Measurements from ENCODE around the gene MRPS15. TPM values are rescaled to one million over a fixed set of nuclear protein-coding genes. Genes with fewer than 3 reads are reported as not detected.
"Not testable (repeated sequence)": the region's sequence is repeated elsewhere in the genome, so short reads cannot be mapped to it uniquely, and the experiment has no call there.

Gene MRPS15
- total and polyA plus RNA-seq, 4 donors: 30.7 to 248 (median 94.2) TPM

- no peaks in the 10 kb centered on the region for H3K36me3 ChIP-seq (ENCODE audit: control insufficient read depth in 4 of 4, insufficient read depth in 4 of 4, low read length in 4 of 4)
- no peak for ATAC-seq (ENCODE audit: insufficient read depth, low FRiP score)
- H3K27ac ChIP-seq (ENCODE audit: low read depth in 1 of 2, low read length in 1 of 2): peak overlapping the region in 1 of 2 donors; percentile 72
- H3K4me1 ChIP-seq (ENCODE audit: control insufficient read depth in 5 of 5, insufficient read depth in 5 of 5, low read length in 5 of 5): peaks cover 0 to 4% (median 2%) of the 10 kb centered on the region in 5 donors
- DNase-seq: no peak
- H3K9me3 ChIP-seq (ENCODE audit: control insufficient read depth in 4 of 4, insufficient read depth in 3 of 4, low read length in 3 of 4): no peaks in the 10 kb centered on the region
- 87 to 88% methylated on average over 3 of the region's 3 CpGs for WGBS, 2 donors
- no peak overlapping the region for H3K9ac ChIP-seq (ENCODE audit: insufficient read depth in 1 of 2, low read length in 2 of 2)
- TF ChIP-seq, protein P1, sequence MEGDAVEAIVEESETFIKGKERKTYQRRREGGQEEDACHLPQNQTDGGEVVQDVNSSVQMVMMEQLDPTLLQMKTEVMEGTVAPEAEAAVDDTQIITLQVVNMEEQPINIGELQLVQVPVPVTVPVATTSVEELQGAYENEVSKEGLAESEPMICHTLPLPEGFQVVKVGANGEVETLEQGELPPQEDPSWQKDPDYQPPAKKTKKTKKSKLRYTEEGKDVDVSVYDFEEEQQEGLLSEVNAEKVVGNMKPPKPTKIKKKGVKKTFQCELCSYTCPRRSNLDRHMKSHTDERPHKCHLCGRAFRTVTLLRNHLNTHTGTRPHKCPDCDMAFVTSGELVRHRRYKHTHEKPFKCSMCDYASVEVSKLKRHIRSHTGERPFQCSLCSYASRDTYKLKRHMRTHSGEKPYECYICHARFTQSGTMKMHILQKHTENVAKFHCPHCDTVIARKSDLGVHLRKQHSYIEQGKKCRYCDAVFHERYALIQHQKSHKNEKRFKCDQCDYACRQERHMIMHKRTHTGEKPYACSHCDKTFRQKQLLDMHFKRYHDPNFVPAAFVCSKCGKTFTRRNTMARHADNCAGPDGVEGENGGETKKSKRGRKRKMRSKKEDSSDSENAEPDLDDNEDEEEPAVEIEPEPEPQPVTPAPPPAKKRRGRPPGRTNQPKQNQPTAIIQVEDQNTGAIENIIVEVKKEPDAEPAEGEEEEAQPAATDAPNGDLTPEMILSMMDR (IDR thresholded peaks at IDR 0.05; ENCODE audit: control extremely low read depth, extremely low read depth): no peak
- no peaks in the 10 kb centered on the region for H3K27me3 ChIP-seq (ENCODE audit: control insufficient read depth in 3 of 3, insufficient read depth in 3 of 3, low read length in 2 of 3)
- H3K4me3 ChIP-seq: no peak overlapping the region
Measured at GRCh38 chr1:36487906-36488305, 23.7 kb upstream of the MRPS15 start.

- WGBS, 2 donors: 76 to 80% methylated on average over 9 of the region's 9 CpGs
- H3K4me1 ChIP-seq (ENCODE audit: control insufficient read depth in 5 of 5, insufficient read depth in 5 of 5, low read length in 5 of 5): not testable (repeated sequence)
- H3K27ac ChIP-seq (ENCODE audit: low read depth in 1 of 2, low read length in 1 of 2): peak overlapping the region in 1 of 2 donors; percentile 78
Measured at GRCh38 chr1:36487336-36487725, 23.1 kb upstream of the MRPS15 start.

DNA sequence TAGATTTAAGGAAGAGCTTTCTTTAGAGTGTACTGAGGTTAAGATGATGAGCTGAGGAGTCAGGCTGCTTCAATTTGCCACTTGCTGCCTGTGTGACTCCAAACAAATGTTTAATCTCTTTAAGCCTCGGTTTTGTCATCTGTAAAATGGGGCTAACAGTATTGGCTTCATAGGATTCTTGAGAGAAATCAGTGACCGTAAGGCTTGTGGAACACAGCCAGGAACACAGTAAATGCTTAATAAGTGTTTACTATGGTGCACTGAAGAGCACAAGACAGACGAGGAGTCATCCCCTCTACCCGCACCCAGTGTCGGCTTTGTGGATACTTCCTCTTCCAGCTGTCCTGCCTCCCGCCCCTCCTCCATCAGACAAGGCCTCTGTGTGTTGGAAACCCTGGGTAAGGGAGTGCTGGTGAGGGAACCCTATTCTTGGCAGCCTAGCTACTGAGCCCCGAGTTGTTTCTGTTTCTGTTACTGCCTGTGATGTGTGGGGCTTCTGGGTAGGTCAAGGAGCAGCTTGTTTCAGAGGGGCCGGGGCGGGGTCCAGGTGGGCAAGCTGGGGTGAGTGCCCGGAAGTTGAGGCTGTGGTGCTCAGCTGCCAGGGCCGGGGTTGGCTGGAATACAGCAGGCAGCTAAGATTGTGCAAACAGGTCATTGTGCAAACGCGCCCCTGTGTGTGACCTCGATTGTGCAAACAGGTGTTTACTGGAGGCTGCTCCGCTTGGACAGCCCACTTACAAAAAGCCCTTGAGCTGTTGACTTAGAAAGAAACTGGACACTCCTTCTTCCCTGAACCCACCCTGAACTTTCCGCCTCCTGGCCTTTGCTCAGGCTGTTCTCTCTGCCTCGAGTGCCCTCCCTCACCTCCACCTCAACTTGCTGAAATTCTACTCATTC lies 22.5 kb upstream of the MRPS15 start:
- ATAC-seq (ENCODE audit: insufficient read depth, low FRiP score) (peak; percentile 79), DNase-seq (peak; percentile 18 to 63 (median 31))
- H3K9ac ChIP-seq (ENCODE audit: insufficient read depth in 1 of 2, low read length in 2 of 2): no peak overlapping the region
- 20 to 33% methylated on average over 17 of the region's 17 CpGs for WGBS, 2 donors
- no peaks in the 10 kb centered on the region for H3K27me3 ChIP-seq (ENCODE audit: control insufficient read depth in 3 of 3, insufficient read depth in 3 of 3, low read length in 2 of 3)
- H3K27ac ChIP-seq (ENCODE audit: low read depth in 1 of 2, low read length in 1 of 2): peak overlapping the region in 1 of 2 donors; percentile 78
- H3K4me3 ChIP-seq: no peak overlapping the region
- H3K9me3 ChIP-seq (ENCODE audit: control insufficient read depth in 4 of 4, insufficient read depth in 3 of 4, low read length in 3 of 4): no peaks in the 10 kb centered on the region
- TF ChIP-seq, protein P1 (IDR thresholded peaks at IDR 0.05; ENCODE audit: control extremely low read depth, extremely low read depth): no peak
- H3K36me3 ChIP-seq (ENCODE audit: control insufficient read depth in 4 of 4, insufficient read depth in 4 of 4, low read length in 4 of 4): no peaks in the 10 kb centered on the region
- peaks cover 0 to 16% (median 5%) of the 10 kb centered on the region in 5 donors for H3K4me1 ChIP-seq (ENCODE audit: control insufficient read depth in 5 of 5, insufficient read depth in 5 of 5, low read length in 5 of 5)

More at GRCh38 chr1:36487336-36487725, 23.1 kb upstream of the MRPS15 start:
- not testable (repeated sequence) for ATAC-seq (ENCODE audit: insufficient read depth, low FRiP score); H3K9me3 ChIP-seq (ENCODE audit: control insufficient read depth in 4 of 4, insufficient read depth in 3 of 4, low read length in 3 of 4); DNase-seq; H3K4me3 ChIP-seq; H3K36me3 ChIP-seq (ENCODE audit: control insufficient read depth in 4 of 4, insufficient read depth in 4 of 4, low read length in 4 of 4); H3K27me3 ChIP-seq (ENCODE audit: control insufficient read depth in 3 of 3, insufficient read depth in 3 of 3, low read length in 2 of 3); H3K9ac ChIP-seq (ENCODE audit: insufficient read depth in 1 of 2, low read length in 2 of 2)

DNA sequence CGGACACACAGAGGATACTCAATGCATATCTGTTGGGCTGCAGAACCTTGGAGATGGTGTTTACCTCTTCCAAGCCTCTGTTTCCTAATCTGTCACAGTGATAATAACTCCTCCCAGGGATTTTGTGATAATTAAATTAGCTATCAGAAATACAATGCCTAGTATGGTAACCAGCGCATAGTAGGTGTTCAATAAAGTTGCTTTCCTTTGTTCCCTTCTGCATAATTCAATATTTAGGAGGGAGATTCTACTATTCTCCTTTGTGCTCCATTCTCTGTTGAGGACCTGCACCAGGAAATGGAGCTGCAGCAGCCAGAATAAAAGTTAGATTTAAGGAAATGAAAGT lies 21.9 kb upstream of the MRPS15 start:
- TF ChIP-seq, protein P1 (IDR thresholded peaks at IDR 0.05; ENCODE audit: control extremely low read depth, extremely low read depth): no peak
- Histone ChIP-seq H3K27me3 (ENCODE audit: control insufficient read depth in 3 of 3, insufficient read depth in 3 of 3, low read length in 2 of 3) (no peaks in the 10 kb centered on the region), H3K9ac (ENCODE audit: insufficient read depth in 1 of 2, low read length in 2 of 2) (no peak overlapping the region), H3K36me3 (ENCODE audit: control insufficient read depth in 4 of 4, insufficient read depth in 4 of 4, low read length in 4 of 4) (no peaks in the 10 kb centered on the region), H3K9me3 (ENCODE audit: control insufficient read depth in 4 of 4, insufficient read depth in 3 of 4, low read length in 3 of 4) (no peaks in the 10 kb centered on the region), H3K4me3 (no peak overlapping the region), H3K27ac (ENCODE audit: low read depth in 1 of 2, low read length in 1 of 2) (peak overlapping the region in 1 of 2 donors; percentile 69), H3K4me1 (ENCODE audit: control insufficient read depth in 5 of 5, insufficient read depth in 5 of 5, low read length in 5 of 5) (peaks cover 0 to 19% (median 5%) of the 10 kb centered on the region in 5 donors)
- WGBS, 2 donors: 86 to 88% methylated on average over 2 of the region's 2 CpGs
- no peak for DNase-seq
- no peak for ATAC-seq (ENCODE audit: insufficient read depth, low FRiP score)

Measured in lung (tissue), 12 donors.